HCT116 (cell line): ENCODE measurements around the gene ZNF331. TPM values are rescaled to one million over a fixed set of nuclear protein-coding genes. Genes with fewer than 3 reads are reported as not detected.

Experiments used
- ATAC-seq: fragments of 200-7000 bp; cut with Tn5 transposase; 2 replicates; pipeline ENCODE4 v1.9.1; 2020; ENCODE audit warnings: mild to moderate bottlenecking, moderate library complexity
- BruUV-seq: library from RNA; stranded (reverse); fragments of 400-500 nt; replicated peaks from 2 replicates; lab custom pipeline; 2021; lab: Mats Ljungman, UMichigan
- CTCF ChIA-PET: fragments of 300-600 bp; sonication (Branson Sonifier 250); formaldehyde crosslinking; loops from one replicate; lab custom pipeline; 2021; ENCODE audit warnings: antibody characterized with exemption; lab: Charles Lee
- POLR2A ChIA-PET: fragments of 300-600, 350-600 bp; sonication (Branson Sonifier 250); formaldehyde crosslinking; loops from one replicate; lab custom pipeline; 2021; ENCODE audit warnings: antibody characterized with exemption; lab: Charles Lee
- RAD21 ChIA-PET, 2 experiments: fragments of 300-600 bp; sonication (Branson Sonifier 250); formaldehyde crosslinking; loops; one replicate each; lab custom pipeline; 2023; ENCODE audit warnings: low total read pairs in 2 of 2; ENCODE audit not compliant: uncharacterized antibody in 2 of 2, unreplicated experiment in 2 of 2, low non-redundant PET in 1 of 2; lab: Charles Lee
- DNase-seq: peaks from one replicate; pipeline ENCODE4 v3.0.0-alpha.2; 2010; ENCODE audit warnings: low read depth, low spot score
- H2AFZ ChIP-seq: fragments of 200-600 bp; shearing (Covaris generic), sonication (generic); 2 replicates; pipeline ENCODE4 v1.6.1; 2017; ENCODE audit warnings: low read depth, mixed run types, mixed read lengths, antibody characterized with exemption, low read length; ENCODE audit not compliant: poor library complexity, severe bottlenecking
- H3K27ac ChIP-seq: 2 replicates; pipeline ENCODE4 v1.5.1; 2012; ENCODE audit warnings: low read depth, low read length
- H3K27me3 ChIP-seq: fragments of 200-600 bp; sonication (generic); 2 replicates; pipeline ENCODE4 v1.6.1; 2016; ENCODE audit warnings: mixed run types, low read length, mixed read lengths; ENCODE audit not compliant: insufficient read depth
- H3K36me3 ChIP-seq, 2 experiments: fragments of 200-500 bp in 1 of 2; fragments of 200-600 bp in 1 of 2; sonication (Bioruptor generic) in 1 of 2; sonication (generic) in 1 of 2; 2 replicates each; pipeline versions ENCODE4 v1.5.1 to v1.6.1; 2014 to 2016; ENCODE audit warnings: low read length in 2 of 2, inconsistent platforms in 1 of 2, mixed read lengths in 1 of 2, mixed run types in 1 of 2; ENCODE audit not compliant: insufficient read depth in 2 of 2, control insufficient read depth in 1 of 2
- H3K4me1 ChIP-seq, 2 experiments: fragments of 200-600 bp in 1 of 2; sonication (generic) in 1 of 2; 2 replicates each; pipeline versions ENCODE4 v1.5.1 to v1.6.1; 2012 to 2017; ENCODE audit warnings: low read length in 2 of 2, inconsistent platforms in 1 of 2, mild to moderate bottlenecking in 1 of 2, mixed read lengths in 1 of 2, mixed run types in 1 of 2, moderate library complexity in 1 of 2; ENCODE audit not compliant: insufficient read depth in 2 of 2, control insufficient read depth in 1 of 2
- H3K4me2 ChIP-seq: fragments of 200-600 bp; sonication (generic); 2 replicates; pipeline ENCODE4 v1.6.1; 2017; ENCODE audit warnings: mixed run types, low read length, mixed read lengths
- H3K4me3 ChIP-seq, 2 experiments: fragments of 200-600 bp in 1 of 2; sonication (generic) in 1 of 2; replicated peaks in 1 of 2; 2 replicates each; pipeline ENCODE4 v1.5.1; 2011 to 2016; ENCODE audit warnings: low read length in 2 of 2, control low read depth in 1 of 2, low read depth in 1 of 2, mild to moderate bottlenecking in 1 of 2, mixed read lengths in 1 of 2, mixed run types in 1 of 2
- H3K79me2 ChIP-seq: fragments of 200-600 bp; sonication (generic); 2 replicates; pipeline ENCODE4 v1.6.1; 2017; ENCODE audit warnings: mild to moderate bottlenecking, mixed run types, low read length, moderate library complexity, mixed read lengths; ENCODE audit not compliant: insufficient read depth
- H3K9ac ChIP-seq: fragments of 200-600 bp; sonication (generic); 2 replicates; pipeline ENCODE4 v1.6.1; 2016; ENCODE audit warnings: low read length, mixed read lengths
- H3K9me2 ChIP-seq: fragments of 200-600 bp; sonication (generic), shearing (Covaris generic); 2 replicates; pipeline ENCODE4 v1.6.1; 2017; ENCODE audit warnings: mixed run types, mild to moderate bottlenecking, moderate library complexity; ENCODE audit not compliant: insufficient read depth
- H3K9me3 ChIP-seq, 2 experiments: fragments of 200-500 bp in 1 of 2; fragments of 200-600 bp in 1 of 2; sonication (Bioruptor generic) in 1 of 2; sonication (generic) in 1 of 2; 2 replicates each; pipeline ENCODE4 v1.6.1; 2014 to 2017; ENCODE audit warnings: low read length in 2 of 2, mixed read lengths in 2 of 2, inconsistent platforms in 1 of 2, low read depth in 1 of 2, mild to moderate bottlenecking in 1 of 2, mixed run types in 1 of 2, moderate library complexity in 1 of 2; ENCODE audit not compliant: control insufficient read depth in 1 of 2, insufficient read depth in 1 of 2
- H4K20me1 ChIP-seq: fragments of 200-600 bp; sonication (generic), shearing (Covaris generic); 2 replicates; pipeline ENCODE4 v1.6.1; 2017; ENCODE audit warnings: mixed run types, mild to moderate bottlenecking, moderate library complexity; ENCODE audit not compliant: insufficient read depth
- ATF3 ChIP-seq: IDR thresholded peaks from 2 replicates; pipeline ENCODE4 v1.6.1; 2012
- CBX3 ChIP-seq: IDR thresholded peaks from 2 replicates; pipeline ENCODE4 v1.6.1; 2012; ENCODE audit warnings: low read depth
- CEBPB ChIP-seq: IDR thresholded peaks from 2 replicates; pipeline ENCODE4 v1.6.1; 2012; ENCODE audit warnings: low read depth
- CTCF ChIP-seq, 3 experiments: fragments of 200-600 bp in 1 of 3; sonication (generic) in 1 of 3; IDR thresholded peaks in 2 of 3; conservative IDR thresholded peaks in 1 of 3; 2 replicates each; pipeline ENCODE4 v1.5.1; 2012 to 2017; ENCODE audit warnings: low read depth in 2 of 3, low read length in 2 of 3, antibody characterized with exemption in 1 of 3, borderline replicate concordance in 1 of 3, control low read depth in 1 of 3, mild to moderate bottlenecking in 1 of 3, mixed read lengths in 1 of 3, mixed run types in 1 of 3, moderate library complexity in 1 of 3; ENCODE audit not compliant: insufficient read depth in 1 of 3
- EGR1 ChIP-seq: IDR thresholded peaks from 2 replicates; pipeline ENCODE4 v1.6.1; 2012; ENCODE audit warnings: low read depth
- ELF1 ChIP-seq: IDR thresholded peaks from 2 replicates; pipeline ENCODE4 v1.6.1; 2012; ENCODE audit warnings: low read depth, borderline replicate concordance
- EZH2 ChIP-seq: fragments of 200-600 bp; sonication (generic); IDR thresholded peaks from 2 replicates; pipeline ENCODE4 v1.6.1; 2017; ENCODE audit warnings: antibody characterized with exemption, mixed run types
- EZH2phosphoT487 ChIP-seq: fragments of 200-600 bp; IDR thresholded peaks from 2 replicates; pipeline ENCODE4 v1.6.1; 2018; ENCODE audit warnings: antibody characterized with exemption, borderline replicate concordance
- FOSL1 ChIP-seq: IDR thresholded peaks from 2 replicates; pipeline ENCODE4 v1.6.1; 2012; ENCODE audit warnings: low read depth
- MAX ChIP-seq: IDR thresholded peaks from 2 replicates; pipeline ENCODE4 v1.6.1; 2012
- POLR2AphosphoS5 ChIP-seq: IDR thresholded peaks from 2 replicates; pipeline ENCODE4 v1.6.1; 2011; ENCODE audit warnings: mild to moderate bottlenecking, low read depth, low read length, moderate library complexity
- SIN3A ChIP-seq: IDR thresholded peaks from 2 replicates; pipeline ENCODE4 v1.6.1; 2012; ENCODE audit warnings: low read depth
- SP1 ChIP-seq: IDR thresholded peaks from 2 replicates; pipeline ENCODE4 v1.6.1; 2012; ENCODE audit warnings: low read depth
- SRF ChIP-seq: IDR thresholded peaks from 2 replicates; pipeline ENCODE4 v1.6.1; 2012; ENCODE audit warnings: low read depth
- TCF7L2 ChIP-seq: IDR thresholded peaks from 2 replicates; pipeline ENCODE4 v1.7.0; 2011; ENCODE audit warnings: borderline replicate concordance, inconsistent platforms; ENCODE audit not compliant: insufficient read depth, insufficient read length; ENCODE audit errors: extremely low read depth
- YY1 ChIP-seq: IDR thresholded peaks from 2 replicates; pipeline ENCODE4 v1.6.1; 2011; ENCODE audit warnings: low read length, low read depth, moderate library complexity, mild to moderate bottlenecking; ENCODE audit not compliant: insufficient replicate concordance; ENCODE audit errors: extremely low read depth
- ZBTB33 ChIP-seq: IDR thresholded peaks from 2 replicates; pipeline ENCODE4 v1.6.1; 2011; ENCODE audit warnings: mild to moderate bottlenecking, low read length, moderate library complexity; ENCODE audit not compliant: insufficient replicate concordance; ENCODE audit errors: extremely low read depth
- intact Hi-C: fragments of 100-400 bp; cut with micrococcal nuclease; formaldehyde crosslinking; loops from 2 replicates; pipeline ENCODE4 v1.10.0; 2022
- total RNA-seq: library from RNA; stranded (reverse); gene quantifications from one replicate; pipeline ENCODE4 v1.2.1, GENCODE V29; 2021; ENCODE audit not compliant: unreplicated experiment

ZNF331 gene
- total RNA-seq, 1 experiment from 2014 or later, result 0.59 TPM

GRCh38 chr19:53549340-53549739 lies 11.4 kb downstream of the ZNF331 start:
- Histone ChIP-seq H3K27me3 (no peaks in the 10 kb centered on the region), H3K9ac (no peak overlapping the region), H3K4me2 (no peak overlapping the region), H3K27ac (no peak overlapping the region), H3K9me3 (peaks cover 0 to 13% of the 10 kb centered on the region in 2 experiments; a peak in 2 of 4 replicates), H3K36me3 (no peaks in the 10 kb centered on the region), H3K79me2 (no peaks in the 10 kb centered on the region), H3K9me2 (no peaks in the 10 kb centered on the region), H2AFZ (no peak overlapping the region), H3K4me3 (no peak overlapping the region), H3K4me1 (no peaks in the 10 kb centered on the region), H4K20me1 (no peaks in the 10 kb centered on the region)
- TF ChIP-seq MAX, result no peak
- TF ChIP-seq SIN3A, result no peak
- no peak for TF ChIP-seq CBX3
- no peak for TF ChIP-seq CTCF (IDR thresholded peaks at IDR 0.05 in 2 of 3, conservative IDR thresholded peaks at IDR 0.05 in 1 of 3; ENCODE audit: borderline replicate concordance in 1 of 3, insufficient read depth in 1 of 3, low read depth in 2 of 3, low read length in 2 of 3)
- TF ChIP-seq POLR2AphosphoS5, result no peak
- TF ChIP-seq SP1, result no peak
- TF ChIP-seq ELF1, result no peak
- TF ChIP-seq EZH2, result no peak
- no peak for TF ChIP-seq EGR1
- no peak for TF ChIP-seq ZBTB33
- no peak for TF ChIP-seq CEBPB
- no peak for TF ChIP-seq FOSL1
- no peak for TF ChIP-seq TCF7L2
- TF ChIP-seq EZH2phosphoT487, result no peak
- TF ChIP-seq ATF3, result no peak
- TF ChIP-seq SRF, result no peak
- no peak for TF ChIP-seq YY1
- POLR2A ChIA-PET, result no interaction called here
- ATAC-seq (no peak), DNase-seq (no peak)
- intact Hi-C loops, result no loop called here
- BruUV-seq, result no TSS peak
- RAD21 ChIA-PET, result no interaction called here
- CTCF ChIA-PET, result no interaction called here
